Upper lobe of right lung (tissue), 1 donor: ENCODE data around the gene PSMD5. TPM values are rescaled to one million over a fixed set of nuclear protein-coding genes. Genes with fewer than 3 reads are reported as not detected.
A peak's percentile ranks its signal among the peaks of the same experiment; 100 is the strongest.

Experiments
- ATAC-seq: fragments of 200-7000 bp; cut with Tn5 transposase; one replicate; pipeline ENCODE4 v1.9.1; 2020; ENCODE audit warnings: mild to moderate bottlenecking, moderate library complexity
- DNase-seq: peaks from one replicate; pipeline ENCODE4 v3.0.0-alpha.2; 2020
- H3K27ac ChIP-seq: fragments of 200-600 bp; one replicate; pipeline ENCODE4 v1.8.0; 2022
- H3K27me3 ChIP-seq: fragments of 200-600 bp; one replicate; pipeline ENCODE4 v1.8.0; 2022; ENCODE audit warnings: mild to moderate bottlenecking
- H3K36me3 ChIP-seq: fragments of 200-600 bp; one replicate; pipeline ENCODE4 v1.8.0; 2022
- H3K4me1 ChIP-seq: fragments of 200-600 bp; one replicate; pipeline ENCODE4 v1.8.0; 2022
- H3K4me3 ChIP-seq: fragments of 200-600 bp; one replicate; pipeline ENCODE4 v1.8.0; 2022; ENCODE audit warnings: mild to moderate bottlenecking
- H3K9me3 ChIP-seq: fragments of 200-600 bp; one replicate; pipeline ENCODE4 v1.8.0; 2022
- CTCF ChIP-seq: fragments of 200-600 bp; IDR thresholded peaks from one replicate; pipeline ENCODE4 v1.8.0; 2022; ENCODE audit warnings: antibody characterized with exemption
- intact Hi-C: fragments of 100-400 bp; cut with DNase I; formaldehyde crosslinking; loops from one replicate; pipeline ENCODE4 v1.11.0; 2022
- total RNA-seq: library from RNA; stranded (reverse); fragmentation: NEBNext Ultra II Directional; extraction: Animal tissue kit (Norgen Biotek cat#: 25700); gene quantifications from one replicate; pipeline ENCODE4 v1.2.1, GENCODE V29; 2021
- donor health status: DM: no; HTN: yes; CAD: no; lungs with severe emphysema.

Gene PSMD5
- total RNA-seq, 1 donor from 2014 or later, result 38.2 TPM

DNA sequence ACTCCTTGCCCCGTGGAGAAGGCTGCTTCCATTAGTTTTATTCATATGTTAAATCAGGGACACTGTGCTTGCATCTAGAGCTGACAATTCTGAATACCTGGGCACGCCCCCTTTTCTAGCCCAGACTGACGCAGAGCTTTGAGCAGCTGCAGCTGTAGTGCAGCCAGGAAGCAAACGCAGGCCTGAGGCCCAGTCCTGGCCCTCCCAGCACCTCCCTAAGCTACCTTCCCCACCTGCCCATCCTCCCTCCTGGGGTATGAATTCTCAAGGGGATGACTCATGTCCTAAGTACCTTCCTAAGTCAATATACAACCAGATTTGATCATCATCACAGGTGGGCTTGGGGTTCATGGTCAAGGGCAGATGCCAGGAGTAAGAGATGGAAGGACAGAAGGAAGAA is 30.8 kb upstream of the PSMD5 start:
- ATAC-seq, result no peak

DNA sequence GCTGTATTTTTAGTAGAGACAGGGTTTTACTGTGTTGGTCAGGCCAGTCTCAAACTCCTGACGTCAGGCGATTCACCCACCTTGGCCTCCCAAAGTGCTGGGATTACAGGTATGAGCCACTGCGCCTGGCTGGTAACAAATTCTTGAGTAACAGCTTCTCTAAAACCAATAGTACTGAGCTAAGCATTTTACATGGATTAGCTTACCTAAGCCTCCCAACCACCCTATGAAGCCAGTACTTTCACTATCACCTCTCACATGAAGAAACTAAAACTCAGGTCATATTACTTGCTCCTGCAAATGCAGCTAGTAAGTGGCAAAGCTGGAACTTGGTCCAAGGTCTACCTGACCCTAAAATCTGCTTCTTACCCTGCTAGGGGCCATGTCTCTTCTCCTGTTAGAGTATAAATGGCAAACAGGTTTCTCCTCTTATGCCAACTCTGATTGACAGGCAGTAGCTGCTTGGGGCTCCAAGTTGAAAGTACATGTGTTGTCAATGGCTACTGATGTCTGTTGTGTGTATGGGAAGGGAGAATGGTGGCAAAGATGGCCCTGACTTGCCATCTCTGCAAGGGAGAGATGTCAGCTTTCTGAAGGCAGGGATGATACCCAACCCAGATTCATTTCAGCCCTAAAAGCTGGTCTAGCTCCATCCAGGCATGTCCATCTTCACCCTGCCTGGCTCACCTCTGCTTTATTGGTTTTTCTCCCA is 30.2 kb upstream of the PSMD5 start:
- TF ChIP-seq CTCF, result no peak
- Histone ChIP-seq H3K4me1 (peaks cover 12% of the 10 kb centered on the region), H3K27me3 (no peaks in the 10 kb centered on the region), H3K4me3 (no peak overlapping the region), H3K9me3 (no peaks in the 10 kb centered on the region), H3K27ac (no peak overlapping the region), H3K36me3 (no peaks in the 10 kb centered on the region)
- ATAC-seq (no peak), DNase-seq (no peak)
- intact Hi-C loops, result loop anchor here (10.0 kb wide), 1 partner anchor 62 kb away; no protein-coding TSS in a partner anchor

More for the DNA sequence above, 30.8 kb upstream of the PSMD5 start:
- Histone ChIP-seq H3K4me3 (no peak overlapping the region), H3K36me3 (no peaks in the 10 kb centered on the region), H3K9me3 (no peaks in the 10 kb centered on the region), H3K4me1 (peaks cover 7% of the 10 kb centered on the region), H3K27me3 (no peaks in the 10 kb centered on the region), H3K27ac (no peak overlapping the region)
- no peak for TF ChIP-seq CTCF
- no peak for DNase-seq
- intact Hi-C loops, result loop anchor here (10.0 kb wide), 1 partner anchor 61 kb away; no protein-coding TSS in a partner anchor

DNA sequence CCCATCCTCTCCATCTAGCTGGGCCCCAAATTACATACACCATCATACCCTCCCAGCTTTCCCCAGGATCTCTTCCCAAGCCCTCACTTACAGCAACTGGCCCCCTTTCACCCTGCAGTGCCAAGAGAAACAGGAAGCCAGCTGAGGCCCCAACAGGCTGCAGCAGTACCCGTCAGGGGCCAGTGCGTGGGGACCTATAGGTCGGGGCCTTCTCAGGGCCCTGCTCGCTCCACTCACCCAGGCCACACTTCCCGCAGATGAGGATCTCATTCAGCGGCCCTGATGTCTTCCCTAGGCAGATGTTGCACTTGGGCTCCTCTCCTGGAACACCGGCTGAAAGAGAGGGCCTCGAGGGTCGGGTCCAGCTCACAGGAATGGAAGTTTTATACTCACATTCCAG is 27.5 kb upstream of the PSMD5 start:
- Histone ChIP-seq H3K4me1 (peaks cover 14% of the 10 kb centered on the region), H3K9me3 (no peaks in the 10 kb centered on the region), H3K27ac (no peak overlapping the region), H3K4me3 (no peak overlapping the region), H3K36me3 (no peaks in the 10 kb centered on the region), H3K27me3 (no peaks in the 10 kb centered on the region)
- no peak for DNase-seq
- ATAC-seq, result no peak
- intact Hi-C loops, result loop anchor here (10.0 kb wide), 1 partner anchor 65 kb away; no protein-coding TSS in a partner anchor
- no peak for TF ChIP-seq CTCF

DNA sequence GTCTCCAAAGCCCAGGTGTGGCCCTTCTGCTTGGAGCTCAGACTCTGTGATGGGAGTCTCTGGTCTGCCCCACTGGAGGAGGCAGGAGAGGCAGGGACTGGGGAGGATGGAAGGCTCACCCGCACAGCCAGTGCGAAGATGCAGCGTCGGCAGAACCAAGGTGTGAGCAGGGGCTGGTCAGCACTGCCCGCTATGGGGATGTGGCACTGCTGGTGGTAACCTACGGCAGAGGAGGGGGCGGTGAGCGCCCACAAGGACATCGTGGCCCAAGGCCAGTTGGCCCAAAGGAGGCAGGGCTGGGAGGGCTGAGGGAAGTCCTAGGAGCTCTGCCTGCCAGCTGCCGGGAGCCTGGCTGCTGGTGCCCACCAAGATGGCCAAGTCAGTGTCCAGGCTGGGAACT is 27.0 kb upstream of the PSMD5 start:
- Histone ChIP-seq H3K4me1 (peaks cover 14% of the 10 kb centered on the region), H3K4me3 (no peak overlapping the region), H3K27ac (peak overlapping the region; percentile 86), H3K9me3 (no peaks in the 10 kb centered on the region), H3K27me3 (no peaks in the 10 kb centered on the region), H3K36me3 (no peaks in the 10 kb centered on the region)
- intact Hi-C loops, result loop anchor here (10.0 kb wide), 1 partner anchor 65 kb away; no protein-coding TSS in a partner anchor
- DNase-seq (no peak), ATAC-seq (no peak)
- no peak for TF ChIP-seq CTCF

- Histone ChIP-seq H3K27me3 (no peaks in the 10 kb centered on the region), H3K36me3 (no peaks in the 10 kb centered on the region), H3K27ac (peak overlapping the region; percentile 86), H3K4me3 (peak overlapping the region; percentile 69), H3K9me3 (no peaks in the 10 kb centered on the region), H3K4me1 (peaks cover 14% of the 10 kb centered on the region)
- intact Hi-C loops, result no loop called here
- ATAC-seq, result no peak
- no peak for TF ChIP-seq CTCF
- DNase-seq, result no peak
Observed at GRCh38 chr9:120869360-120869687, 26.6 kb upstream of the PSMD5 start.
